HG03045 (cell line): ENCODE data around the gene AAR2.

Experiments
- ATAC-seq: cut with Tn5 transposase; IDR thresholded peaks from one replicate; pipeline ENCODE4 v1.9.1; 2021; ENCODE audit warnings: mild to moderate bottlenecking, moderate library complexity; ENCODE audit not compliant: unreplicated experiment

The AAR2 gene

GRCh38 chr20:36218380-36219064 lies 17.8 kb upstream of the AAR2 start:
- no peak for ATAC-seq

- ATAC-seq, result no peak
These were observed 16.5 kb upstream of the AAR2 start for GRCh38 chr20:36219671-36220220.

GRCh38 chr20:36225666-36226065 lies 10.6 kb upstream of the AAR2 start:
- ATAC-seq, result no peak

- no peak for ATAC-seq
These were observed 7.5 kb upstream of the AAR2 start for GRCh38 chr20:36228770-36229169.

GRCh38 chr20:36230019-36230418 lies 6.3 kb upstream of the AAR2 start:
- no peak for ATAC-seq

- no peak for ATAC-seq
These were observed 4.9 kb upstream of the AAR2 start for GRCh38 chr20:36231331-36231730.

GRCh38 chr20:36234771-36235320 lies 1.4 kb upstream of the AAR2 start:
- ATAC-seq, result no peak

- no peak for ATAC-seq
These were observed 476 bp downstream of the AAR2 start for GRCh38 chr20:36236786-36237121.

GRCh38 chr20:36237477-36237876 lies 1.2 kb downstream of the AAR2 start:
- ATAC-seq, result no peak

GRCh38 chr20:36238153-36238552 lies 1.9 kb downstream of the AAR2 start:
- ATAC-seq, result no peak

- no peak for ATAC-seq
These were observed 2.5 kb downstream of the AAR2 start for GRCh38 chr20:36238760-36239159.

GRCh38 chr20:36240076-36240475 lies 3.8 kb downstream of the AAR2 start:
- ATAC-seq, result no peak

- ATAC-seq, result no peak
These were observed 5.4 kb downstream of the AAR2 start for GRCh38 chr20:36241678-36242077.

GRCh38 chr20:36243726-36244125 lies 7.4 kb downstream of the AAR2 start:
- no peak for ATAC-seq

- ATAC-seq, result no peak
These were observed 10.1 kb downstream of the AAR2 start for GRCh38 chr20:36246401-36246800.

- ATAC-seq, result no peak
These were observed 12.6 kb downstream of the AAR2 start for GRCh38 chr20:36248836-36249235.

GRCh38 chr20:36249450-36249849 lies 13.2 kb downstream of the AAR2 start:
- ATAC-seq, result no peak

GRCh38 chr20:36251426-36251825 lies 15.1 kb downstream of the AAR2 start:
- no peak for ATAC-seq

GRCh38 chr20:36252511-36252910 lies 16.2 kb downstream of the AAR2 start:
- ATAC-seq, result no peak

GRCh38 chr20:36253036-36253435 lies 16.8 kb downstream of the AAR2 start:
- ATAC-seq, result no peak

GRCh38 chr20:36254076-36254475 lies 17.8 kb downstream of the AAR2 start:
- no peak for ATAC-seq

GRCh38 chr20:36255445-36255844 lies 19.2 kb downstream of the AAR2 start:
- no peak for ATAC-seq
